OCI-LY1 (cell line): ENCODE measurements around the gene SLC38A3.

Experiments used
- H2AFZ ChIP-seq: fragments of 200-600 bp; sonication (generic), shearing (Covaris generic); 2 replicates; pipeline ENCODE4 v1.6.0; 2014; ENCODE audit warnings: antibody characterized with exemption, mild to moderate bottlenecking, low read length
- H3F3A ChIP-seq: fragments of 200-600 bp; sonication (generic), shearing (Covaris generic); 2 replicates; pipeline ENCODE4 v1.6.0; 2014; ENCODE audit warnings: mild to moderate bottlenecking, antibody characterized with exemption, low read length, moderate library complexity; ENCODE audit not compliant: insufficient read depth
- H3K27ac ChIP-seq: fragments of 200-600 bp; sonication (generic); 2 replicates; pipeline ENCODE4 v1.5.1; 2014; ENCODE audit warnings: low read length, mixed run types, mild to moderate bottlenecking, low read depth; ENCODE audit not compliant: poor library complexity, severe bottlenecking
- H3K27me3 ChIP-seq: fragments of 200-600 bp; sonication (generic); 2 replicates; pipeline ENCODE4 v1.6.0; 2014; ENCODE audit warnings: antibody characterized with exemption, mild to moderate bottlenecking, low read length, moderate library complexity; ENCODE audit not compliant: insufficient read depth
- H3K36me3 ChIP-seq: fragments of 200-600 bp; sonication (generic); 2 replicates; pipeline ENCODE4 v1.6.1; 2014; ENCODE audit warnings: mild to moderate bottlenecking, antibody characterized with exemption, low read length, moderate library complexity, mixed read lengths; ENCODE audit not compliant: insufficient read depth
- H3K4me1 ChIP-seq: fragments of 200-600 bp; sonication (generic); 2 replicates; pipeline ENCODE4 v1.5.1; 2014; ENCODE audit warnings: mild to moderate bottlenecking, low read length, moderate library complexity; ENCODE audit not compliant: insufficient read depth, severe bottlenecking
- H3K4me2 ChIP-seq: fragments of 200-600 bp; sonication (generic), shearing (Covaris generic); 2 replicates; pipeline ENCODE4 v1.6.1; 2014; ENCODE audit warnings: low read length
- H3K4me3 ChIP-seq: fragments of 200-600 bp; sonication (generic); 2 replicates; pipeline ENCODE4 v1.5.1; 2014; ENCODE audit warnings: low read length, low read depth, mild to moderate bottlenecking, mixed read lengths; ENCODE audit not compliant: poor library complexity, severe bottlenecking
- H3K79me2 ChIP-seq: fragments of 200-600 bp; shearing (Covaris generic); 2 replicates; pipeline ENCODE4 v1.6.1; 2016; ENCODE audit warnings: mixed run types, low read length, mixed read lengths; ENCODE audit not compliant: insufficient read depth
- H3K9ac ChIP-seq: fragments of 200-600 bp; sonication (generic), shearing (Covaris generic); 2 replicates; pipeline ENCODE4 v1.6.1; 2014; ENCODE audit warnings: mild to moderate bottlenecking, low read length, mixed read lengths
- H3K9me2 ChIP-seq: fragments of 200-600 bp; sonication (generic), shearing (Covaris generic); 2 replicates; pipeline ENCODE4 v1.6.1; 2014; ENCODE audit warnings: low read depth, mild to moderate bottlenecking, low read length, mixed read lengths
- H3K9me3 ChIP-seq: fragments of 200-600 bp; shearing (Covaris generic); 2 replicates; pipeline ENCODE4 v1.6.1; 2014; ENCODE audit warnings: low read length, mixed read lengths
- H4K20me1 ChIP-seq: fragments of 200-600 bp; sonication (generic), shearing (Covaris generic); 2 replicates; pipeline ENCODE4 v1.6.0; 2016; ENCODE audit warnings: mild to moderate bottlenecking, low read length; ENCODE audit not compliant: insufficient read depth
- CTCF ChIP-seq: fragments of 200-600 bp; sonication (generic), shearing (Covaris generic); IDR thresholded peaks from 2 replicates; pipeline ENCODE4 v1.5.1; 2017; ENCODE audit warnings: mild to moderate bottlenecking, antibody characterized with exemption, low read length, moderate library complexity, mixed read lengths
- EZH2 ChIP-seq: fragments of 200-600 bp; sonication (generic), shearing (Covaris generic); IDR thresholded peaks from 2 replicates; pipeline ENCODE4 v1.8.0; 2017; ENCODE audit warnings: borderline replicate concordance, mixed run types, mild to moderate bottlenecking, antibody characterized with exemption, low read length, moderate library complexity, mixed read lengths

Gene SLC38A3

GRCh38 chr3:50238549-50239026 is 33.5 kb downstream of the SLC38A3 start:
- Histone ChIP-seq H3K9me3 (no peaks in the 10 kb centered on the region), H3K9ac (peak overlapping the region; percentile 88), H3K79me2 (peaks cover 28% of the 10 kb centered on the region), H3K27me3 (no peaks in the 10 kb centered on the region), H3F3A (no peaks in the 10 kb centered on the region), H3K4me1 (peaks cover 60% of the 10 kb centered on the region), H3K27ac (peak overlapping the region; percentile 78), H3K36me3 (peaks cover 9% of the 10 kb centered on the region; the same call in 1 of the 2 replicates), H2AFZ (no peak overlapping the region), H4K20me1 (no peaks in the 10 kb centered on the region), H3K4me2 (peak overlapping the region; percentile 98), H3K9me2 (no peaks in the 10 kb centered on the region), H3K4me3 (peak overlapping the region; percentile 93)
- TF ChIP-seq CTCF: no peak
- no peak for TF ChIP-seq EZH2

GRCh38 chr3:50239649-50240048 is 34.6 kb downstream of the SLC38A3 start:
- Histone ChIP-seq H4K20me1 (no peaks in the 10 kb centered on the region), H2AFZ (no peak overlapping the region), H3K79me2 (peaks cover 28% of the 10 kb centered on the region), H3K9me3 (no peaks in the 10 kb centered on the region), H3K4me1 (peaks cover 61% of the 10 kb centered on the region), H3K9ac (no peak overlapping the region; the same call in 1 of the 2 replicates), H3F3A (no peaks in the 10 kb centered on the region), H3K9me2 (no peaks in the 10 kb centered on the region), H3K4me3 (no peak overlapping the region), H3K36me3 (peaks cover 9% of the 10 kb centered on the region; the same call in 1 of the 2 replicates), H3K27me3 (no peaks in the 10 kb centered on the region), H3K27ac (no peak overlapping the region), H3K4me2 (no peak overlapping the region; the same call in 1 of the 2 replicates)
- TF ChIP-seq EZH2 (no peak), CTCF (no peak)

GRCh38 chr3:50241163-50241562 is 36.1 kb downstream of the SLC38A3 start:
- Histone ChIP-seq H4K20me1 (no peaks in the 10 kb centered on the region), H3K9me3 (no peaks in the 10 kb centered on the region), H3K36me3 (peaks cover 9% of the 10 kb centered on the region; the same call in 1 of the 2 replicates), H3K79me2 (peaks cover 28% of the 10 kb centered on the region), H3F3A (no peaks in the 10 kb centered on the region), H3K4me1 (peaks cover 62% of the 10 kb centered on the region), H3K4me3 (no peak overlapping the region), H3K9ac (no peak overlapping the region; the same call in 1 of the 2 replicates), H2AFZ (no peak overlapping the region), H3K9me2 (no peaks in the 10 kb centered on the region), H3K27me3 (no peaks in the 10 kb centered on the region), H3K4me2 (peak overlapping the region; percentile 45; the same call in 1 of the 2 replicates), H3K27ac (peak overlapping the region; percentile 85)
- TF ChIP-seq CTCF (no peak), EZH2 (no peak)
